AG09319 (cell line): Measurements from ENCODE around the gene PAPSS1.

Experiments
- DNase-seq: peaks from one replicate; pipeline ENCODE4 v3.0.0-alpha.2; 2010; ENCODE audit warnings: low read depth; ENCODE audit errors: extremely low read depth
- TF ChIP-seq, protein P1 (sequence below): IDR thresholded peaks from 2 replicates; pipeline ENCODE4 v1.5.1; 2011; ENCODE audit warnings: low read depth, mild to moderate bottlenecking, inconsistent platforms, low read length, moderate library complexity

PAPSS1 gene

DNA sequence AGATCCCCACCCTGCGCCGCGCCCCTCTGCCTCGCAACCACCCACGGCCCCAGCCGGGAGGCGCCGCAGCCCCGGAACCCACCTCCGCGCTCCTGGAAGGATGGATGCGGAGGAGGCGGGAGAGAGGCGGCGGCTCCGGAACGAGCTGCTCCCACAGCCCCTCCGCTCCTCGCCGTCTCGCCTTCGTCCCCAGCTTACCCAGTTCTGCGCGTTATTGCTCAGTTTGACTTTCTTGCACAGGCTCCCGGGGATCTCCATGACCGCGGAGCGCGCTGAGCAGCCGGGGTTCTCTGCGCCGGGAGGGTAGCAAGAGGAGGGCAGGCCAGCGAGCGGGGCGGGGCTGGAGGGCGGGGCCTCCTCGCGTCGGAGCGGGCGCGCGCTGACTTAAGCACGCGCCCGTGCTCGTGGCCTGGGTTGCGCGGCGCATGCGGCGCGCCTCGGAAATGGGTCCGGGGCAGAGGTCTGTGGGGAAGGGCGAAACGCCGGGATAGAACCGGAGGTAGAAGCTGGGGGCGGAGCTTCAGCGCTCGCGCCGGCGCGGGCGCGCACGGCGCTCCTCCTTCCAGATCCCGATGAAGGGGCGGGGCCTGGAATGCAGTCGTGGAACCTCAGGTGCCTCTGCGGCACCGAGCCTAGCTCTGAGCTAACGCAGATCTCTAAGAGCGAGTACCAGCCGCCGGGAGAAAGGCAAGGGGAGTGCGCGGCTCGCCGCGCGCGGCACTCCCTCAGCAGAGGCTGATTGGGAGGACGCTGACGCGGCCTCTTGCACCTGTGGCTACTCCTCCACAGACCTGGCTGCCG is at the start of gene PAPSS1:
TSS of gene PAPSS1 (minus strand) at position 313 of the 801 bp plus-strand sequence. CDS start at position 258, 55 bp downstream.
- TF ChIP-seq, protein P1, sequence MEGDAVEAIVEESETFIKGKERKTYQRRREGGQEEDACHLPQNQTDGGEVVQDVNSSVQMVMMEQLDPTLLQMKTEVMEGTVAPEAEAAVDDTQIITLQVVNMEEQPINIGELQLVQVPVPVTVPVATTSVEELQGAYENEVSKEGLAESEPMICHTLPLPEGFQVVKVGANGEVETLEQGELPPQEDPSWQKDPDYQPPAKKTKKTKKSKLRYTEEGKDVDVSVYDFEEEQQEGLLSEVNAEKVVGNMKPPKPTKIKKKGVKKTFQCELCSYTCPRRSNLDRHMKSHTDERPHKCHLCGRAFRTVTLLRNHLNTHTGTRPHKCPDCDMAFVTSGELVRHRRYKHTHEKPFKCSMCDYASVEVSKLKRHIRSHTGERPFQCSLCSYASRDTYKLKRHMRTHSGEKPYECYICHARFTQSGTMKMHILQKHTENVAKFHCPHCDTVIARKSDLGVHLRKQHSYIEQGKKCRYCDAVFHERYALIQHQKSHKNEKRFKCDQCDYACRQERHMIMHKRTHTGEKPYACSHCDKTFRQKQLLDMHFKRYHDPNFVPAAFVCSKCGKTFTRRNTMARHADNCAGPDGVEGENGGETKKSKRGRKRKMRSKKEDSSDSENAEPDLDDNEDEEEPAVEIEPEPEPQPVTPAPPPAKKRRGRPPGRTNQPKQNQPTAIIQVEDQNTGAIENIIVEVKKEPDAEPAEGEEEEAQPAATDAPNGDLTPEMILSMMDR = no peak
- peak; percentile 91 for DNase-seq

- no peak for DNase-seq
- TF ChIP-seq, protein P1 = peak; percentile 13
Measured at GRCh38 chr4:107760281-107760947, 40.4 kb upstream of the PAPSS1 start.

GRCh38 chr4:107757864-107758476 is 37.9 kb upstream of the PAPSS1 start:
- no peak for DNase-seq
- TF ChIP-seq, protein P1 = peak; percentile 36

DNA sequence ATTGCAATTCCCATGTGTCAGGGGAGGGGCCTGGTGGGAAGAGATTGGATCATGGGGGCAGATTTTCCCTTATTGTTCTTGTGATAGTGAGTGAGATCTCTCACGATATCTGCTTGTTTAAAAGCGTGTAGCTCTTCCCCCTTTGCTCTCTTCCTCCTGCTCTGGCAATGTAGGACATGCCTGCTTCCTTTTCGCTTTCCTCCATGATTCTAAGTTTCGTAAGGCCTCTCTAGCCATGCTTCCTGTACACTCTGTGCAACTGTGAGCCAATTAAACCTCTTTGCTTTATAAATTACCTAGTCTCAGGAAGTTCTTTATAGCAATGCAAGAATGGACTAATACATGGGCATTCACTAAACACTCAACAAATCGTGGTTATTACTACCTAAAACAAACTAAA is 37.2 kb upstream of the PAPSS1 start:
- TF ChIP-seq, protein P1 = no peak
- no peak for DNase-seq

GRCh38 chr4:107755841-107756356 is 35.9 kb upstream of the PAPSS1 start:
- TF ChIP-seq, protein P1 = no peak
- DNase-seq = peak; percentile 52

DNA sequence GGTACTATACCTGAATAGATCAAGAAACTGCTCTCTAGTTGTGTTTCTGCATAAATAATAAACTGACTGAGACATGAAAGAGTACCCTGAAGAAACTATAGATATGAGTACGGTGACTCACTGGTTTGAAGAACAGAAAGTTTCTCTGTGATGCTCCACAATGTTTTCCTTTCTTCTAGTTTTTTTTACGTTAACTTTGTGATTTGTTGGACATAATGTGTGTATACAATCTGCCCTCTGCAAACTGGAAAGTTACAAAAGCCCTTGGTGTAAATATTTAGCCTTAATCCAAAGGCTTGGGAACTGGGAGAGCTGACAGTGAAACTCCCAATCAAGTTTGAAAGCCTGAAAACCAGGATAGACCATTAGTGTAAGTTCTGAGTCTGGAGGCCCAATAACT is 31.6 kb upstream of the PAPSS1 start:
- DNase-seq = no peak
- TF ChIP-seq, protein P1 = no peak
